ENCODE measurements around the gene IRAK3. TPM values are rescaled to one million over a fixed set of nuclear protein-coding genes. Genes with fewer than 3 reads are reported as not detected.
A peak's percentile ranks its signal among the peaks of the same experiment; 100 is the strongest.

IRAK3 gene
- total and polyA plus RNA-seq, 2 experiments from 2014 or later: 0.53 to 1.8 TPM

- Mint-ChIP-seq H3K27ac (no peak overlapping the region), H3K4me3 (peak overlapping the region; percentile 71; the same call in 1 of the 3 replicates), H3K27me3 (ENCODE audit: insufficient read depth, low read depth, poor library complexity) (peaks cover 45% of the 10 kb centered on the region), H3K9me3 (peaks cover 3% of the 10 kb centered on the region; the same call in 1 of the 3 replicates), H3K4me1 (no peaks in the 10 kb centered on the region), H3K36me3 (ENCODE audit: low read depth) (no peaks in the 10 kb centered on the region; the same call in 2 of the 3 replicates)
- Histone ChIP-seq H3F3A (replicated peaks; ENCODE audit: low read depth) (no peaks in the 10 kb centered on the region), H3K27me3 (ENCODE audit: insufficient read depth) (peaks cover 47% of the 10 kb centered on the region), H3K4me1 (ENCODE audit: insufficient read depth) (0 out of 2 replicates have a peak, but pooled peaks cover 7% of the 10 kb centered on the region), H3K4me3 (no peak overlapping the region), H3K9me2 (ENCODE audit: insufficient read depth) (0 out of 2 replicates have a peak, but pooled peaks cover 3% of the 10 kb centered on the region), H2AFZ (no peak overlapping the region), H3K4me2 (no peak overlapping the region), H4K20me1 (replicated peaks; ENCODE audit: insufficient read depth) (no peaks in the 10 kb centered on the region), H3K27ac (ENCODE audit: low read depth) (no peak overlapping the region), H3K79me2 (replicated peaks; ENCODE audit: insufficient read depth) (no peaks in the 10 kb centered on the region), H3K36me3 (ENCODE audit: insufficient read depth) (no peaks in the 10 kb centered on the region)
- ATAC-seq (no peak), DNase-seq (ENCODE audit: low spot score) (no peak)
- TF ChIP-seq ZNF331 (CRISPR knock-in tag; IDR thresholded peaks at IDR 0.05; ENCODE audit: low read depth) (no peak), ZNF114 (CRISPR knock-in tag; IDR thresholded peaks at IDR 0.05) (no peak), JUNB (IDR thresholded peaks at IDR 0.05; ENCODE audit: unreplicated experiment) (no peak), CREB1 (CRISPR knock-in tag; IDR thresholded peaks at IDR 0.05; ENCODE audit: low read depth) (no peak), EZH2phosphoT487 (IDR thresholded peaks at IDR 0.05; ENCODE audit: unreplicated experiment) (no peak), CTCF (conservative IDR thresholded peaks at IDR 0.05; ENCODE audit: low read depth in 2 of 2) (no peak)
- TF ChIP-seq, protein P1, sequence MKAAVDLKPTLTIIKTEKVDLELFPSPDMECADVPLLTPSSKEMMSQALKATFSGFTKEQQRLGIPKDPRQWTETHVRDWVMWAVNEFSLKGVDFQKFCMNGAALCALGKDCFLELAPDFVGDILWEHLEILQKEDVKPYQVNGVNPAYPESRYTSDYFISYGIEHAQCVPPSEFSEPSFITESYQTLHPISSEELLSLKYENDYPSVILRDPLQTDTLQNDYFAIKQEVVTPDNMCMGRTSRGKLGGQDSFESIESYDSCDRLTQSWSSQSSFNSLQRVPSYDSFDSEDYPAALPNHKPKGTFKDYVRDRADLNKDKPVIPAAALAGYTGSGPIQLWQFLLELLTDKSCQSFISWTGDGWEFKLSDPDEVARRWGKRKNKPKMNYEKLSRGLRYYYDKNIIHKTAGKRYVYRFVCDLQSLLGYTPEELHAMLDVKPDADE (IDR thresholded peaks at IDR 0.05): no peak
These were observed 1.2 kb upstream of the IRAK3 start for GRCh38 chr12:66187821-66188220.

- no peaks in the 10 kb centered on the region; the same call in 2 of the 3 replicates for H3K36me3 Mint-ChIP-seq (ENCODE audit: low read depth)
- Histone ChIP-seq H3K9me2 (ENCODE audit: insufficient read depth) (0 out of 2 replicates have a peak, but pooled peaks cover 3% of the 10 kb centered on the region), H3F3A (replicated peaks; ENCODE audit: low read depth) (no peaks in the 10 kb centered on the region), H4K20me1 (replicated peaks; ENCODE audit: insufficient read depth) (no peaks in the 10 kb centered on the region), H3K36me3 (ENCODE audit: insufficient read depth) (no peaks in the 10 kb centered on the region), H3K4me3 (peak overlapping the region; percentile 59), H3K4me1 (ENCODE audit: insufficient read depth) (0 out of 2 replicates have a peak, but pooled peaks cover 7% of the 10 kb centered on the region), H3K79me2 (replicated peaks; ENCODE audit: insufficient read depth) (no peaks in the 10 kb centered on the region), H3K27me3 (ENCODE audit: insufficient read depth) (peaks cover 47% of the 10 kb centered on the region), H2AFZ (peak overlapping the region; percentile 94; the same call in 1 of the 2 replicates), H3K27ac (ENCODE audit: low read depth) (no peak overlapping the region), H3K4me2 (peak overlapping the region; percentile 74)
- ATAC-seq (no peak), DNase-seq (ENCODE audit: low spot score) (no peak)
- H3K27me3 Mint-ChIP-seq (ENCODE audit: insufficient read depth, low read depth, poor library complexity): peaks cover 45% of the 10 kb centered on the region
- H3K4me3 Mint-ChIP-seq: peak overlapping the region; percentile 66
- H3K4me1 Mint-ChIP-seq: no peaks in the 10 kb centered on the region
- no peak overlapping the region for H3K27ac Mint-ChIP-seq
- H3K9me3 Mint-ChIP-seq: peaks cover 3% of the 10 kb centered on the region; the same call in 1 of the 3 replicates
- no peak for TF ChIP-seq EZH2 (IDR thresholded peaks at IDR 0.05; ENCODE audit: low read depth, unreplicated experiment)
- no peak for TF ChIP-seq EZH2phosphoT487 (IDR thresholded peaks at IDR 0.05; ENCODE audit: unreplicated experiment)
- TF ChIP-seq CTCF (conservative IDR thresholded peaks at IDR 0.05; ENCODE audit: low read depth in 2 of 2): no peak
- no peak for TF ChIP-seq STAT1 (IDR thresholded peaks at IDR 0.05; ENCODE audit: unreplicated experiment)
- TF ChIP-seq, protein P1 (IDR thresholded peaks at IDR 0.05): no peak
- TF ChIP-seq JUNB (IDR thresholded peaks at IDR 0.05; ENCODE audit: unreplicated experiment): no peak
- TF ChIP-seq REST (IDR thresholded peaks at IDR 0.05; ENCODE audit: unreplicated experiment): no peak
These were observed 451 bp downstream of the IRAK3 start for GRCh38 chr12:66189486-66189843.
